ENCODE data around the gene ARL16. TPM values are rescaled to one million over a fixed set of nuclear protein-coding genes. Genes with fewer than 3 reads are reported as not detected.

Gene ARL16
- total RNA-seq, 6 donors from 2014 or later = 16.9 to 47.1 (median 20.5) TPM

DNA sequence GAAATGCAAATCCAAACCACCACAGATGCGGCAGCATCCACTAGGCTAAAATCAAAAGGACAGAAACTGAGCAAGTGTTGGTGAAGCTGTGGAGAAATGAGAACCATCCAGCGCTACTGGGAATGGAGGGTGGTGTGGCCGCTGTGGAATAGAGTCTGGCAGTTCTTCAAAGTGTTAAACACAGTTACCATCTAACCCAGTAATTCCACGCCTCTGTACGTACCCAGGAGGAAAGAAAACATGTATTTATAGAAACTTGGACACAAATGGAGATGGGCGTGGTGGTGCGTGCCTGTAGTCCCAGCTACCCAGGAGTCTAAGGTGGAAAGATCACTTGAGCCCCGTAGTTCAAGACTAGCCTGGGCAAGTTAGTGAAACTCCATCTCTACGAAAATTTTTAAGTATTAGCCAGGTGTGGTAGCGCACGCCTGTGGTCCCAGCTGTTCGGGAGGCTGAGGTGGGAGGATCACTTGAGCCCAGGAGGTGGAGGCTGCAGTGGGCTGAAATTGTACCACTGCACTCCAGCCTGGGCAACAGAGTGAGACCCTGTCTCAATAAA lies 40.1 kb upstream of the ARL16 start:
- no peaks in the 10 kb centered on the region for H3K27me3 ChIP-seq
- no peak for ATAC-seq (ENCODE audit: low FRiP score in 2 of 2)
- no peak for DNase-seq
- H3K4me3 ChIP-seq = no peak overlapping the region
- no peak for TF ChIP-seq EP300 (IDR thresholded peaks at IDR 0.05)
- TF ChIP-seq, protein P1, sequence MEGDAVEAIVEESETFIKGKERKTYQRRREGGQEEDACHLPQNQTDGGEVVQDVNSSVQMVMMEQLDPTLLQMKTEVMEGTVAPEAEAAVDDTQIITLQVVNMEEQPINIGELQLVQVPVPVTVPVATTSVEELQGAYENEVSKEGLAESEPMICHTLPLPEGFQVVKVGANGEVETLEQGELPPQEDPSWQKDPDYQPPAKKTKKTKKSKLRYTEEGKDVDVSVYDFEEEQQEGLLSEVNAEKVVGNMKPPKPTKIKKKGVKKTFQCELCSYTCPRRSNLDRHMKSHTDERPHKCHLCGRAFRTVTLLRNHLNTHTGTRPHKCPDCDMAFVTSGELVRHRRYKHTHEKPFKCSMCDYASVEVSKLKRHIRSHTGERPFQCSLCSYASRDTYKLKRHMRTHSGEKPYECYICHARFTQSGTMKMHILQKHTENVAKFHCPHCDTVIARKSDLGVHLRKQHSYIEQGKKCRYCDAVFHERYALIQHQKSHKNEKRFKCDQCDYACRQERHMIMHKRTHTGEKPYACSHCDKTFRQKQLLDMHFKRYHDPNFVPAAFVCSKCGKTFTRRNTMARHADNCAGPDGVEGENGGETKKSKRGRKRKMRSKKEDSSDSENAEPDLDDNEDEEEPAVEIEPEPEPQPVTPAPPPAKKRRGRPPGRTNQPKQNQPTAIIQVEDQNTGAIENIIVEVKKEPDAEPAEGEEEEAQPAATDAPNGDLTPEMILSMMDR (IDR thresholded peaks at IDR 0.05) = no peak
- no peak for TF ChIP-seq POLR2AphosphoS5 (IDR thresholded peaks at IDR 0.05)
- no peak for TF ChIP-seq POLR2A (IDR thresholded peaks at IDR 0.05)
- no peak overlapping the region for H3K27ac ChIP-seq
- H3K9me3 ChIP-seq = no peaks in the 10 kb centered on the region
- WGBS, 2 donors = 47 to 53% methylated on average over 12 of the region's 12 CpGs
- H3K36me3 ChIP-seq = peaks cover 0 to 4% (median 0%) of the 10 kb centered on the region in 4 donors
- peaks cover 5 to 18% (median 13%) of the 10 kb centered on the region in 4 donors for H3K4me1 ChIP-seq

GRCh38 chr17:81722184-81723120 lies 38.9 kb upstream of the ARL16 start:
- TF ChIP-seq, protein P1 (IDR thresholded peaks at IDR 0.05) = peak in 1 of 6 experiments; percentile 11
- TF ChIP-seq POLR2A (IDR thresholded peaks at IDR 0.05) (peak in 1 of 4 donors; percentile 19), POLR2AphosphoS5 (IDR thresholded peaks at IDR 0.05) (peak; percentile 38 to 42), EP300 (IDR thresholded peaks at IDR 0.05) (peak in 1 of 4 donors; percentile 61)
- peak; percentile 82 to 92 for DNase-seq
- H3K4me3 ChIP-seq = no peak overlapping the region
- no peaks in the 10 kb centered on the region for H3K27me3 ChIP-seq
- no peaks in the 10 kb centered on the region for H3K9me3 ChIP-seq
- peak overlapping the region in 1 of 4 donors; percentile 31 for H3K27ac ChIP-seq
- H3K4me1 ChIP-seq = peaks cover 5 to 18% (median 13%) of the 10 kb centered on the region in 4 donors
- H3K36me3 ChIP-seq = peaks cover 0 to 7% (median under 1%) of the 10 kb centered on the region in 4 donors
- ATAC-seq (ENCODE audit: low FRiP score in 2 of 2) = peak; percentile 62 to 93
- 42 to 50% methylated on average over 8 to 10 of the region's 10 CpGs for WGBS, 2 donors

DNA sequence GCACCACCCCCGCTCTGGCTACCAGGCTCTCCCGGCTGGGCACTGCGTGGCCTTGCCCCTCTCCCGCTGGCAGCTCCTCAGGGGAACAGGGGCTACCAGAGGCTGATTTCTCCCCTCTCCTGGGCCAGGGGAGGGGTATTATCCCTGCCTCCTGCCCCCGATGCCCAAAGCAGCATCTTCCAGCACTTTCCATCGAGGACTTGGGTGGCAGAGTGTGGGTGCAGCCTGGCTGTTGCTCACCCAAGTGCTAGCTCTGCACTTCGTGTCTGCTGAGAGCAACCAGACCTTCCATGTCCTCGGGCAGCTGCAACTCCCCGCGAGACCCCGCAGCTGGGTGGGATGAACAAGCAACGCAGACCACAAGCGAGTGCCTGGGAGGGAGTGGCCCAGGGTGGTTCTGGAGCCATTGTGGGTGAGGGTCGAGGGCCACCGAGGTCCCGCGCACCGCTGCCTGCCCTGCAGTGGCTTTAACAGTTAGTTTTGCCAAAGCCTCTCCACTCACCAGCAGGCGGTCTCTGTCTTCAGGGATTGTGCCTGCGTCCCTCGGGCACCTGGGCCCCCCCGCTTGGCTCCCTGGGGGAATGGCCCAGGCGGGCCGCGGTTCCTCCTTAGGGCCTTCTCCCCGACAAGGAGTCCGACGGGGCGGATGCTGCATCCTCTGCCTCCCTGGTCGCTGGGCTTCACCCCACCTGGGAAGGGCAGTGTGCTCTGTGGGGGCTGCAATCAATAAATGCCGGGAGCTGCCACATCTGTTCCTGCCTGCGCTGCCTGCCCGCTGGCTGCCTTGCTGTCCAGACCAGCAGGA lies 36.9 kb upstream of the ARL16 start:
- DNase-seq = peak in 1 of 2 donors; percentile 76
- no peaks in the 10 kb centered on the region for H3K9me3 ChIP-seq
- WGBS, 2 donors = 94 to 97% methylated on average over 9 to 23 of the region's 33 CpGs
- no peaks in the 10 kb centered on the region for H3K27me3 ChIP-seq
- H3K4me1 ChIP-seq = peaks cover 5 to 18% (median 13%) of the 10 kb centered on the region in 4 donors
- H3K4me3 ChIP-seq = no peak overlapping the region
- TF ChIP-seq POLR2AphosphoS5 (IDR thresholded peaks at IDR 0.05) = no peak
- TF ChIP-seq EP300 (IDR thresholded peaks at IDR 0.05) = no peak
- peaks cover 0 to 7% (median 2%) of the 10 kb centered on the region in 4 donors for H3K36me3 ChIP-seq
- no peak overlapping the region for H3K27ac ChIP-seq
- no peak for ATAC-seq (ENCODE audit: low FRiP score in 2 of 2)

GRCh38 chr17:81719410-81720266 lies 36.0 kb upstream of the ARL16 start:
- Histone ChIP-seq H3K36me3 (peaks cover 0 to 7% (median 2%) of the 10 kb centered on the region in 4 donors), H3K4me1 (peaks cover 5 to 18% (median 13%) of the 10 kb centered on the region in 4 donors), H3K4me3 (no peak overlapping the region), H3K9me3 (no peaks in the 10 kb centered on the region), H3K27ac (no peak overlapping the region), H3K27me3 (no peaks in the 10 kb centered on the region)
- 93% methylated on average over 27 to 32 of the region's 33 CpGs for WGBS, 2 donors
- ATAC-seq (ENCODE audit: low FRiP score in 2 of 2) = no peak
- peak in 1 of 2 donors; percentile 68 for DNase-seq
- TF ChIP-seq POLR2AphosphoS5 (IDR thresholded peaks at IDR 0.05) = no peak
- no peak for TF ChIP-seq POLR2A (IDR thresholded peaks at IDR 0.05)
- TF ChIP-seq EP300 (IDR thresholded peaks at IDR 0.05) = no peak
- TF ChIP-seq, protein P1 (IDR thresholded peaks at IDR 0.05) = no peak
